Gastroesophageal sphincter (tissue), 3 donors: ENCODE measurements around the gene CLASP2.

ENCODE experiments used
- EP300 ChIP-seq: sonication (generic); formaldehyde crosslinking; IDR thresholded peaks from one replicate; pipeline ENCODE4 v1.6.1; 2017; ENCODE audit warnings: antibody characterized with exemption, mild to moderate bottlenecking
- POLR2A ChIP-seq, 2 donors: fragments of 450-650 bp; IDR thresholded peaks; one replicate each; pipeline ENCODE4 v1.6.1; 2017; ENCODE audit warnings: antibody characterized with exemption in 2 of 2, mild to moderate bottlenecking in 2 of 2, moderate library complexity in 1 of 2
- POLR2AphosphoS5 ChIP-seq: sonication (generic); formaldehyde crosslinking; IDR thresholded peaks from one replicate; pipeline ENCODE4 v1.6.1; 2017; ENCODE audit warnings: antibody characterized with exemption
- TF ChIP-seq, protein P1 (sequence below), 4 experiments: fragments of 200-600 bp in 2 of 4; fragments of 450-650 bp in 2 of 4; sonication (generic) in 1 of 4; IDR thresholded peaks; one replicate each; pipeline ENCODE4 v1.5.1; 2017 to 2019; ENCODE audit warnings: antibody characterized with exemption in 4 of 4, mild to moderate bottlenecking in 2 of 4, moderate library complexity in 2 of 4

DNA sequence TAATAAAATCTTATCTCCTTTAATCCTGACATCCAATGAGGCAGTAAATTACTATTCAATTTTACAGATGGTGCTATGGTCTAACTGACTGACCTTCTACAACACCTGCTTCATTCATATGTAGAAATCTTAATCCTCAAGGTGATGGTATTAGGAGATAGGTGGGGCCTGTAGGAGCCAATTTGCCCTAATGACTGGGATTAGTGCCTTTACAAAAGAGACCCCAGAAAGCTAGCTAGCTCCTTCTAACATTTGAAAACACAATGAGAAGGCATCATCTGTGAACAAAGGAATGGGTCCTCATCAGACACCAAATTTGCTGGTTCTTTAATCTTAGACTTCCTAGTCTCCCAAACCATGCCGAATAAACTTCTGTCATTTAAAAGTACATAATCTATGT is 140.5 kb downstream of the CLASP2 start:
- TF ChIP-seq, protein P1, sequence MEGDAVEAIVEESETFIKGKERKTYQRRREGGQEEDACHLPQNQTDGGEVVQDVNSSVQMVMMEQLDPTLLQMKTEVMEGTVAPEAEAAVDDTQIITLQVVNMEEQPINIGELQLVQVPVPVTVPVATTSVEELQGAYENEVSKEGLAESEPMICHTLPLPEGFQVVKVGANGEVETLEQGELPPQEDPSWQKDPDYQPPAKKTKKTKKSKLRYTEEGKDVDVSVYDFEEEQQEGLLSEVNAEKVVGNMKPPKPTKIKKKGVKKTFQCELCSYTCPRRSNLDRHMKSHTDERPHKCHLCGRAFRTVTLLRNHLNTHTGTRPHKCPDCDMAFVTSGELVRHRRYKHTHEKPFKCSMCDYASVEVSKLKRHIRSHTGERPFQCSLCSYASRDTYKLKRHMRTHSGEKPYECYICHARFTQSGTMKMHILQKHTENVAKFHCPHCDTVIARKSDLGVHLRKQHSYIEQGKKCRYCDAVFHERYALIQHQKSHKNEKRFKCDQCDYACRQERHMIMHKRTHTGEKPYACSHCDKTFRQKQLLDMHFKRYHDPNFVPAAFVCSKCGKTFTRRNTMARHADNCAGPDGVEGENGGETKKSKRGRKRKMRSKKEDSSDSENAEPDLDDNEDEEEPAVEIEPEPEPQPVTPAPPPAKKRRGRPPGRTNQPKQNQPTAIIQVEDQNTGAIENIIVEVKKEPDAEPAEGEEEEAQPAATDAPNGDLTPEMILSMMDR (IDR thresholded peaks at IDR 0.05) = no peak
- no peak for TF ChIP-seq POLR2A (IDR thresholded peaks at IDR 0.05)
- no peak for TF ChIP-seq POLR2AphosphoS5
- TF ChIP-seq EP300 = no peak
